Raji (cell line): ENCODE results near the gene EPB41L2.

Experiments
- POLR2A ChIP-seq: IDR thresholded peaks from 2 replicates; pipeline ENCODE4 v1.6.1; 2011; ENCODE audit warnings: low read depth, low read length, control low read depth; ENCODE audit not compliant: insufficient read depth

The EPB41L2 gene

GRCh38 chr6:130933712-130934200 lies 129.3 kb downstream of the EPB41L2 start:
- no peak for TF ChIP-seq POLR2A

GRCh38 chr6:130932921-130933320 lies 130.1 kb downstream of the EPB41L2 start:
- TF ChIP-seq POLR2A: no peak

GRCh38 chr6:130932438-130932837 lies 130.6 kb downstream of the EPB41L2 start:
- no peak for TF ChIP-seq POLR2A

- no peak for TF ChIP-seq POLR2A
These were observed 131.4 kb downstream of the EPB41L2 start for GRCh38 chr6:130931683-130932082.

GRCh38 chr6:130929036-130929678 lies 133.9 kb downstream of the EPB41L2 start:
- TF ChIP-seq POLR2A: no peak

- no peak for TF ChIP-seq POLR2A
These were observed 134.7 kb downstream of the EPB41L2 start for GRCh38 chr6:130928158-130928912.

- no peak for TF ChIP-seq POLR2A
These were observed 135.7 kb downstream of the EPB41L2 start for GRCh38 chr6:130927305-130927704.

- TF ChIP-seq POLR2A: no peak
These were observed 139.7 kb downstream of the EPB41L2 start for GRCh38 chr6:130923350-130923749.

GRCh38 chr6:130922922-130923321 lies 140.1 kb downstream of the EPB41L2 start:
- no peak for TF ChIP-seq POLR2A

GRCh38 chr6:130920969-130921368 lies 142.1 kb downstream of the EPB41L2 start:
- TF ChIP-seq POLR2A: no peak

GRCh38 chr6:130918171-130918570 lies 144.9 kb downstream of the EPB41L2 start:
- TF ChIP-seq POLR2A: no peak

- TF ChIP-seq POLR2A: no peak
These were observed 149.9 kb downstream of the EPB41L2 start for GRCh38 chr6:130913120-130913519.

GRCh38 chr6:130912434-130912833 lies 150.6 kb downstream of the EPB41L2 start:
- no peak for TF ChIP-seq POLR2A

GRCh38 chr6:130908958-130909357 lies 154.1 kb downstream of the EPB41L2 start:
- no peak for TF ChIP-seq POLR2A

- TF ChIP-seq POLR2A: no peak
These were observed 154.9 kb downstream of the EPB41L2 start for GRCh38 chr6:130908188-130908587.

- TF ChIP-seq POLR2A: no peak
These were observed 155.4 kb downstream of the EPB41L2 start for GRCh38 chr6:130907687-130908086.
